Measurements from ENCODE around the gene PITPNM3. TPM values are rescaled to one million over a fixed set of nuclear protein-coding genes. Genes with fewer than 3 reads are reported as not detected.

The PITPNM3 gene
- total RNA-seq, 5 donors from 2014 or later (not counting 1 experiment from before 2014, with no cell fraction given), result 0.20 to 0.98 (median 0.61) TPM

- DNase-seq (no peak), ATAC-seq (replicated peaks in 1 of 4) (no peak)
- H3K27me3 ChIP-seq (replicated peaks in 1 of 2; ENCODE audit: control insufficient read depth in 2 of 2, extremely low read depth in 1 of 2, insufficient read depth in 2 of 2, low read length in 1 of 2), result peaks cover 0 to 4% of the 10 kb centered on the region in 2 experiments
- H3K27ac ChIP-seq (ENCODE audit: low read length), result no peak overlapping the region
- H3K4me3 ChIP-seq (ENCODE audit: control insufficient read depth in 1 of 2, extremely low read depth in 1 of 2, low read length in 1 of 2), result no peak overlapping the region
- ChIA-PET CTCF (no interaction called here), POLR2A (no interaction called here)
- no peak overlapping the region for H3K4me3 Mint-ChIP-seq
- H3K4me1 ChIP-seq (ENCODE audit: control insufficient read depth in 1 of 2, extremely low read depth in 1 of 2, insufficient read depth in 2 of 2, low read length in 2 of 2), result peaks cover 0 to 3% of the 10 kb centered on the region in 2 experiments
- no peaks in the 10 kb centered on the region for H3K36me3 Mint-ChIP-seq
- no peaks in the 10 kb centered on the region for H3K9me3 Mint-ChIP-seq
- no peaks in the 10 kb centered on the region for H3K36me3 ChIP-seq (ENCODE audit: control insufficient read depth in 2 of 2, extremely low read depth in 1 of 2, insufficient read depth in 1 of 2, low read length in 1 of 2)
- 68% methylated on average over 4 of the region's 9 CpGs for WGBS (ENCODE audit: insufficient coverage)
- H3K27me3 Mint-ChIP-seq, result peaks cover 0 to 1% of the 10 kb centered on the region in 2 donors
- peaks cover 3 to 17% (median 13%) of the 10 kb centered on the region in 3 donors for H3K4me1 Mint-ChIP-seq
- H3K9me3 ChIP-seq, result no peaks in the 10 kb centered on the region
- no peak overlapping the region for H3K27ac Mint-ChIP-seq
Observed at GRCh38 chr17:6460531-6461161, 95.7 kb downstream of the PITPNM3 start.

GRCh38 chr17:6458460-6458950, 97.8 kb downstream of the PITPNM3 start:
- Histone ChIP-seq H3K36me3 (ENCODE audit: control insufficient read depth in 2 of 2, extremely low read depth in 1 of 2, insufficient read depth in 1 of 2, low read length in 1 of 2) (no peaks in the 10 kb centered on the region), H3K4me1 (ENCODE audit: control insufficient read depth in 1 of 2, extremely low read depth in 1 of 2, insufficient read depth in 2 of 2, low read length in 2 of 2) (peaks cover 0 to 16% of the 10 kb centered on the region in 2 experiments), H3K27ac (ENCODE audit: low read length) (no peak overlapping the region), H3K9me3 (no peaks in the 10 kb centered on the region), H3K27me3 (replicated peaks in 1 of 2; ENCODE audit: control insufficient read depth in 2 of 2, extremely low read depth in 1 of 2, insufficient read depth in 2 of 2, low read length in 1 of 2) (peaks cover 0 to 21% of the 10 kb centered on the region in 2 experiments), H3K4me3 (ENCODE audit: control insufficient read depth in 1 of 2, extremely low read depth in 1 of 2, low read length in 1 of 2) (no peak overlapping the region)
- DNase-seq, result no peak
- WGBS (ENCODE audit: insufficient coverage), result 89% methylated on average over 14 of the region's 14 CpGs
- POLR2A ChIA-PET, result no interaction called here
- Mint-ChIP-seq H3K4me3 (no peak overlapping the region), H3K9me3 (no peaks in the 10 kb centered on the region), H3K27me3 (no peaks in the 10 kb centered on the region), H3K36me3 (no peaks in the 10 kb centered on the region), H3K27ac (no peak overlapping the region), H3K4me1 (peaks cover 9 to 23% (median 19%) of the 10 kb centered on the region in 3 donors)
- CTCF ChIA-PET, result interaction anchor here in 1 of 2 donors (0.7 kb wide), 1 partner anchor 307 kb away, joined by 5 read pairs; no protein-coding TSS in a partner anchor
- no peak for ATAC-seq (replicated peaks in 1 of 4)

GRCh38 chr17:6457688-6458459, 98.5 kb downstream of the PITPNM3 start:
- H3K4me1 ChIP-seq (ENCODE audit: control insufficient read depth in 1 of 2, extremely low read depth in 1 of 2, insufficient read depth in 2 of 2, low read length in 2 of 2), result peaks cover 0 to 16% of the 10 kb centered on the region in 2 experiments
- Mint-ChIP-seq H3K9me3 (no peaks in the 10 kb centered on the region), H3K4me1 (peaks cover 11 to 28% (median 26%) of the 10 kb centered on the region in 3 donors), H3K27me3 (no peaks in the 10 kb centered on the region), H3K36me3 (no peaks in the 10 kb centered on the region), H3K4me3 (no peak overlapping the region), H3K27ac (no peak overlapping the region)
- no peak overlapping the region for H3K4me3 ChIP-seq (ENCODE audit: control insufficient read depth in 1 of 2, extremely low read depth in 1 of 2, low read length in 1 of 2)
- POLR2A ChIA-PET, result no interaction called here
- H3K9me3 ChIP-seq, result no peaks in the 10 kb centered on the region
- 96% methylated on average over 7 of the region's 10 CpGs for WGBS (ENCODE audit: insufficient coverage)
- DNase-seq, result no peak
- ATAC-seq (replicated peaks in 1 of 4), result no peak
- CTCF ChIA-PET, result interaction anchor here in 1 of 2 donors (0.7 kb wide), 1 partner anchor 308 kb away, joined by 5 read pairs; no protein-coding TSS in a partner anchor
- H3K27me3 ChIP-seq (replicated peaks in 1 of 2; ENCODE audit: control insufficient read depth in 2 of 2, extremely low read depth in 1 of 2, insufficient read depth in 2 of 2, low read length in 1 of 2), result peaks cover 0 to 22% of the 10 kb centered on the region in 2 experiments
- no peaks in the 10 kb centered on the region for H3K36me3 ChIP-seq (ENCODE audit: control insufficient read depth in 2 of 2, extremely low read depth in 1 of 2, insufficient read depth in 1 of 2, low read length in 1 of 2)
- no peak overlapping the region for H3K27ac ChIP-seq (ENCODE audit: low read length)

GRCh38 chr17:6456914-6457687, 99.3 kb downstream of the PITPNM3 start:
- peak overlapping the region in 2 of 3 donors; percentile 18 to 45 for H3K4me3 Mint-ChIP-seq
- no peaks in the 10 kb centered on the region for H3K9me3 ChIP-seq

GRCh38 chr17:6456321-6456720, 100.0 kb downstream of the PITPNM3 start:
- DNase-seq (no peak), ATAC-seq (replicated peaks in 1 of 4) (no peak)
- H3K9me3 ChIP-seq, result no peaks in the 10 kb centered on the region
- peak overlapping the region; percentile 60 to 64 for H3K27ac Mint-ChIP-seq
- peaks cover 0 to 18% of the 10 kb centered on the region in 2 experiments for H3K27me3 ChIP-seq (replicated peaks in 1 of 2; ENCODE audit: control insufficient read depth in 2 of 2, extremely low read depth in 1 of 2, insufficient read depth in 2 of 2, low read length in 1 of 2)
- H3K36me3 Mint-ChIP-seq, result no peaks in the 10 kb centered on the region
- H3K9me3 Mint-ChIP-seq, result no peaks in the 10 kb centered on the region
- no peak overlapping the region for H3K27ac ChIP-seq (ENCODE audit: low read length)
- peak overlapping the region in 2 of 3 donors; percentile 23 to 43 for H3K4me3 Mint-ChIP-seq
- peaks cover 11 to 24% (median 23%) of the 10 kb centered on the region in 3 donors for H3K4me1 Mint-ChIP-seq
- H3K36me3 ChIP-seq (ENCODE audit: control insufficient read depth in 2 of 2, extremely low read depth in 1 of 2, insufficient read depth in 1 of 2, low read length in 1 of 2), result no peaks in the 10 kb centered on the region
- H3K4me3 ChIP-seq (ENCODE audit: control insufficient read depth in 1 of 2, extremely low read depth in 1 of 2, low read length in 1 of 2), result no peak overlapping the region
- CTCF ChIA-PET, result no interaction called here
- peaks cover 0 to 16% of the 10 kb centered on the region in 2 experiments for H3K4me1 ChIP-seq (ENCODE audit: control insufficient read depth in 1 of 2, extremely low read depth in 1 of 2, insufficient read depth in 2 of 2, low read length in 2 of 2)
- WGBS (ENCODE audit: insufficient coverage), result 93% methylated on average over 9 of the region's 9 CpGs
- POLR2A ChIA-PET, result no interaction called here
- H3K27me3 Mint-ChIP-seq, result no peaks in the 10 kb centered on the region

More at GRCh38 chr17:6456914-6457687, 99.3 kb downstream of the PITPNM3 start:
- no peak for ATAC-seq (replicated peaks in 1 of 4)
- Mint-ChIP-seq H3K27ac (peak overlapping the region; percentile 64 to 80), H3K27me3 (no peaks in the 10 kb centered on the region), H3K4me1 (peaks cover 11 to 27% (median 26%) of the 10 kb centered on the region in 3 donors), H3K36me3 (no peaks in the 10 kb centered on the region), H3K9me3 (no peaks in the 10 kb centered on the region)
- Histone ChIP-seq H3K27me3 (replicated peaks in 1 of 2; ENCODE audit: control insufficient read depth in 2 of 2, extremely low read depth in 1 of 2, insufficient read depth in 2 of 2, low read length in 1 of 2) (peaks cover 0 to 22% of the 10 kb centered on the region in 2 experiments), H3K27ac (ENCODE audit: low read length) (no peak overlapping the region), H3K36me3 (ENCODE audit: control insufficient read depth in 2 of 2, extremely low read depth in 1 of 2, insufficient read depth in 1 of 2, low read length in 1 of 2) (no peaks in the 10 kb centered on the region), H3K4me3 (ENCODE audit: control insufficient read depth in 1 of 2, extremely low read depth in 1 of 2, low read length in 1 of 2) (no peak overlapping the region), H3K4me1 (ENCODE audit: control insufficient read depth in 1 of 2, extremely low read depth in 1 of 2, insufficient read depth in 2 of 2, low read length in 2 of 2) (peaks cover 0 to 16% of the 10 kb centered on the region in 2 experiments)
- whole genome bisulfite sequencing (ENCODE audit: insufficient coverage), result 76% methylated on average over 11 of the region's 14 CpGs
- CTCF ChIA-PET, result no interaction called here
- POLR2A ChIA-PET, result no interaction called here
- no peak for DNase-seq

GRCh38 chr17:6455321-6455705, 101.0 kb downstream of the PITPNM3 start:
- Histone ChIP-seq H3K4me3 (ENCODE audit: control insufficient read depth in 1 of 2, extremely low read depth in 1 of 2, low read length in 1 of 2) (peak overlapping the region; percentile 10 to 35), H3K9me3 (no peaks in the 10 kb centered on the region), H3K27me3 (replicated peaks in 1 of 2; ENCODE audit: control insufficient read depth in 2 of 2, extremely low read depth in 1 of 2, insufficient read depth in 2 of 2, low read length in 1 of 2) (peaks cover 0 to 18% of the 10 kb centered on the region in 2 experiments), H3K36me3 (ENCODE audit: control insufficient read depth in 2 of 2, extremely low read depth in 1 of 2, insufficient read depth in 1 of 2, low read length in 1 of 2) (no peaks in the 10 kb centered on the region), H3K4me1 (ENCODE audit: control insufficient read depth in 1 of 2, extremely low read depth in 1 of 2, insufficient read depth in 2 of 2, low read length in 2 of 2) (peaks cover 0 to 16% of the 10 kb centered on the region in 2 experiments), H3K27ac (ENCODE audit: low read length) (peak overlapping the region; percentile 28)
- POLR2A ChIA-PET, result no interaction called here
- DNase-seq (peak; percentile 14 to 66 (median 40)), ATAC-seq (replicated peaks in 1 of 4) (peak; percentile 86 to 96 (median 92))
- Mint-ChIP-seq H3K27ac (peak overlapping the region; percentile 66 to 73), H3K27me3 (no peaks in the 10 kb centered on the region), H3K36me3 (no peaks in the 10 kb centered on the region), H3K4me3 (peak overlapping the region; percentile 32 to 68 (median 65)), H3K9me3 (no peaks in the 10 kb centered on the region), H3K4me1 (peaks cover 11 to 24% (median 23%) of the 10 kb centered on the region in 3 donors)
- 1% methylated on average over 25 of the region's 35 CpGs for WGBS (ENCODE audit: insufficient coverage)
- CTCF ChIA-PET, result interaction anchor here in 1 of 2 donors (1.0 kb wide), 1 partner anchor 20 kb away, joined by 4 read pairs; the partner anchor contains the start of gene AIPL1

Data from T-cell (primary cell).